ENCODE data around the gene FOXK2.

FOXK2 gene

DNA sequence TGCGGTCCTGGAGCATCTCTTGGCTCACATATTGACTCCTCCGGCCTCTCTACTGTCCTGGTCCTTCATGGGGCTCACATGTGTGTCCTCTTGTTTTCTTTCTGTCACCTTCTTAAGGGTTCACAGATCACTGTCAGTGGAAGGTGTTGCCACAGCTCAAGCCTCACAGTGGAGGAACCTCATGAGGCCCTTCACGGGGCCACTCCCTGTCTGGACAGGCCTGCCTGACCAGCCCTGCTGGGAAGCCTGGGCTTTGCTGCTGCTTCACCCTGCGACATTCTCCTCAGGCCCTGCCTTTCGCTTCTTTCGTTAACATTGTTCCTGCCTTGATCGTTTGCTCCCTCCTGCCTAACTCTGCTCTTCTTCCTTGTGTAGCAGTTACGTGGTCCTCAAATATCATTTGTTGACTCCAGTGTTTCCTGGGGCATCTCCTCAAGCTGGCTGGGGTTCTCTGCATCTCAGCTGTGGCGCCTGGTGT is 72.8 kb downstream of the FOXK2 start:
- no peak for DNase-seq

DNA sequence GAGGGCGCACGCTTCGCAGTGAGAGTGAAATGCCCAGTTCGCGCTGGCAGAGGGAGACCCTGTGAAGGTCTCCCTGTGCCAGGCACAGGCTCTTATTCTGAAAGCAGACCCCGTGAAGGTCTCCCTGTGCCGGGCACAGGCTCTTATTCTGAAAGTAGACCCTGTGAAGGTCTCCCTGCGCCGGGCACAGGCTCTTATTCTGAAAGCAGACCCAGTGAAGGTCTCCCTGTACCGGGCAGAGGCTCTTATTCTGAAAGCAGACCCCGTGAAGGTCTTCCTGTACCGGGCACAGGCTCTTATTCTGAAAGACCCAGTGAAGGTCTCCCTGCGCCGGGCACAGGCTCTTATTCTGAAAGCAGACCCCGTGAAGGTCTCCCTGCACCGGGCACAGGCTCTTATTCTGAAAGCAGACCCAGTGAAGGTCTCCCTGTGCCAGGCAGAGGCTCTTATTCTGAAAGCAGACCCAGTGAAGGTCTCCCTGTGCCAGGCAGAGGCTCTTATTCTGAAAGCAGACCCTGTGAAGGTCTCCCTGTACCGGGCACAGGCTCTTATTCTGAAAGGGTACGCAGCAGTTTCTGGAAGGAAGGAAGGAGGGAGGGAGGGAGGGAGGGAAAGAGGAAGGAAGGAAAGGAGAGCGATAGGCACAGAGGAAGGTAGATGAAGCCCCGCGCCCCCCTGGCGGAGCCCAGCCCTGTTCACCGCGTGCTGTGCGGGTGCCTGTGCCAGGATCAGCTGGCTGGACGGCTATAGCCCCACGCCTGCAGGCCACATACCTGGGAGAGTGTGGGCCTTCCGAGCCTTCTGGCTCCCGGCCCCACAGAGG is 73.4 kb downstream of the FOXK2 start:
- DNase-seq, result peak; percentile 88

DNA sequence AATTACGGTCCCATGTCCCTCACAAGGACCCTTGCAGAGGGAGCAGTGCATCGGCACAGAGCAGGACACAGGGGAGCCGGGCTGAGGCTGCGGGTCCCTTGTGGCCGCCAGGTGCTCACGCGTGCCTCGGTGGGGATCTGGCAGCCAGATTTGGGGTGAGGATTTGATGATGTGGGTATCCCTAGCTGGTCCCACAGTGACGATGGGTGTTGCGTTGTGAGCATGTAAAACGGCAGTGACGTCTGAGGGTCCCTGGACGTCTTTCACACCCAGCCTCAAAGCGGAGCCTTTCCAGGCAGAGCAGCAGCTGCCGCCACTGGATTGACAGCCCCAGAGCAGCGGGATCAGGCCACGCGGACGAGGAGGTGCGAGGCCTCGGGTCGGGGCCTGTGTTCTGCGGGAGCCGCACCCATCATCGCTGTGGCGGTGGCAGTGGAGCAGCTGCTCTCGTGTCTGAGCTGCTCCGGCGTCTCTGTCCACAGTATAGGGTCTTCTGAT is 74.1 kb downstream of the FOXK2 start:
- DNase-seq, result no peak

GRCh38 chr17:82594571-82594970 is 75.0 kb downstream of the FOXK2 start:
- DNase-seq, result no peak

- DNase-seq, result no peak
These were observed 76.4 kb downstream of the FOXK2 start for GRCh38 chr17:82595893-82596292.

- DNase-seq, result no peak
These were observed 76.8 kb downstream of the FOXK2 start for GRCh38 chr17:82596296-82596695.

DNA sequence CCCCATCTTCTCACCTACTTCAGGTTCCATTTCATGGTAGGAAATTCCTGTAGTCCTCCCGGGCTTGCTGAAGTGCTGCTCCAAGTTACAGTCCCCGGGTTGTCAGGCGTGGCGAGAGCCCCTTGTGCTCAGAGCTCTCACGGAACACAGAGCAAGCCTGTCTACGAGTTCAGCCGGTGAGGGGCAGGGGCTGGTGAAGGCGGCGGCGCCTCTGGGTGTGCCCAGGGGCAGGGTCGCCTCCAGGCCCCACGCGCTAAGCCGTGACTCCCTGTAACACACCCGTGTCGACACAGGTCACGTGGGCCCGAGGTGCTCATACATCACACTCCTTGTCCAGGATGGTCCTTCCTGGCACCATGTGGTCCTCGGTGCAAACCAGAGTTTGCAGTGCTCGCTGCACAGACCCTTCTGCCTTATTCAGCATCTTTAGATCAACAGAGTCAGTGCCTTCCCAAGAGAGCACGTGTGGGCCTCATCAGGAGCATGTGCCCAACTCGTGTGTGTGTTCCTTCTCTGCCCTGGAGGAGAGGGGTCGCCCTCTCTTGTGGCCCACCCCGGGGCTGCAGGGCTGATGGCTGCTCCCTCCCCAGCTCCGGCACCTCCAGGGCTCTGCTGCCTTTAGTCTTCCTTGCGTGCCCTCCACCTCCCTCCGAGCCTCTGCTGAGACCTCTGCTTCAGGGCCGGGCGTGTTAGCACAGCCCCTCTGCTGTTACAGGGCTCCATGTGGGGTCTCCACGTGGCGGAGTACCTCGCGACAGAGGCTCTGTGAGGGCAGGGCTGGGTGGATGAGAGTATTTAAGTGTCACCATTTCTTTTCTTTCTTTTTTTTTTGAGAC is 77.5 kb downstream of the FOXK2 start:
- DNase-seq, result no peak

DNA sequence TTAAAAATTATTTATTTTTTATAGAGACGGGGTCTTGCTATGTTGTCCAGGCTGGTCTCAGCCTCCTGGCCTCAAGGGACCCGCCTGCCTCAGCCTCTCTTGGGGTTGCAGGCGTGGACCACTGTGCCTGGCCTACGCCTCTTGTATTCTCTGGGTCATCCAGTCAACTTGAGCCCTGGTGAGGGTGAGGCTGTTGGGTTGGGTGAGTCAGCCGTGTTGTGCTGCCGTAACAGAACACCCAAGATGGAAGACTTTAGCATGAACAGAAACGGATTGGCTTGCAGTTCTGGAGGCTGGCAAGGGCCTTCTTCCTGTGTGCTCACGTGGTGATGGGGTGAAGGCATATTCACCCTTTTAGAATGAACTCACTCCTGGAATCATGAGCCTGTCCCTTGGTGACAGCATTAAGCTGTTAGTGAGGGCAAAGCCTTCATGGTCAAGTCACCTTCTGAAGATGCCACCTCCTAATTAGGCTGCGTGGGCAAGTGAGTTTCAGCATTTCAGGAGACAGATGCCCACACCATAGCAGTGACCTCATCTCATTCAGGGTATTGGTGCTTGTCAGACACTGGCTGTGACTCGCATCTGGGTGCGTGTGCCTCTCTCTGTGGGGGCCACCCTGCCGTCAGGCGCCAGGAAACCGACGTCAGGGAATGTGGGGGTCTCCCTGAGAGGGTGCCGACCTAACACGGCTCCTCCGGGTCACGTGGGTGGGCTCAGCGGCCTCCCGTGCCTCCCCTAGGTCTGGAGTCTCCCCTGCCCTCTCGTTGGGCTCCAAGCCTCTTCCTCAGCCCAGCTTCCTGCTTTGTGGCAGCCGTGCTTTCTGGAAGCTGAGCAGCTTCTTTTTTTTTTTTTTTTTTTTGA is 79.0 kb downstream of the FOXK2 start:
- peak; percentile 11 for DNase-seq

- no peak for DNase-seq
These were observed 80.4 kb downstream of the FOXK2 start for GRCh38 chr17:82599674-82600661.

DNA sequence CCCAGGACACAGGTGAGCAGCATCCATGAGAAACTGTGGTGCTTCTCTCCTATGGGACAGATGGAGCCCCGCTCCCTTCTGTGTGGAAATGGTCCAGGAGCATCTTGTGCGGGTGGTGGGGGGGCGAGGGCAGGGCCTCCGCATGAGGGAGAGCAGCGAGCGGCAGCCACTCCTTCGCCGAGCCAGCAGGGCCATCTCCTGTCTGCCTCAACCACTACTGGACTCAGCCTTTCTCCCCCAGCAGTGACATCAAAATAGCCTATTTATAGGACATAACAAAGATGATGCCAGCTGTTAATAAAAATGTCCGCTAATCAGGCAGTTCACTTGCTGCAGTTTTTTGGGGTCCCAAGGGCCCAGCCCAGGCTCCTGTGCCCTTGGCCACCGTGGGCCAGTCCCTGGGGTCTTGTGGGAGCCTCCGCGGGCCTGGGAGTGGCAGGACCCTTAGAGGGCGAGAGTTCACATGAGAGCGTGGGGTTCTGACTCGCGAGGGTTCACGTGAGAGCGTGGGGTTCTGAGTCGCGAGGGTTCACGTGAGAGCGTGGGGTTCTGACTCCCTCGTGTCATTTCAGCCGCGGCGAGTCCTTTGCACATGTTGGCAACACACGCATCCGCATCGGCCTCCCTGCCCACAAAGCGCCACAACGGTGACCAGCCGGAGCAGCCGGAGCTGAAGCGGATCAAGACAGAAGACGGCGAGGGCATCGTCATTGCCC is 81.4 kb downstream of the FOXK2 start:
- DNase-seq, result no peak

- no peak for DNase-seq
These were observed 82.0 kb downstream of the FOXK2 start for GRCh38 chr17:82601447-82602000.

- DNase-seq, result no peak
These were observed 83.0 kb downstream of the FOXK2 start for GRCh38 chr17:82602487-82602886.

DNA sequence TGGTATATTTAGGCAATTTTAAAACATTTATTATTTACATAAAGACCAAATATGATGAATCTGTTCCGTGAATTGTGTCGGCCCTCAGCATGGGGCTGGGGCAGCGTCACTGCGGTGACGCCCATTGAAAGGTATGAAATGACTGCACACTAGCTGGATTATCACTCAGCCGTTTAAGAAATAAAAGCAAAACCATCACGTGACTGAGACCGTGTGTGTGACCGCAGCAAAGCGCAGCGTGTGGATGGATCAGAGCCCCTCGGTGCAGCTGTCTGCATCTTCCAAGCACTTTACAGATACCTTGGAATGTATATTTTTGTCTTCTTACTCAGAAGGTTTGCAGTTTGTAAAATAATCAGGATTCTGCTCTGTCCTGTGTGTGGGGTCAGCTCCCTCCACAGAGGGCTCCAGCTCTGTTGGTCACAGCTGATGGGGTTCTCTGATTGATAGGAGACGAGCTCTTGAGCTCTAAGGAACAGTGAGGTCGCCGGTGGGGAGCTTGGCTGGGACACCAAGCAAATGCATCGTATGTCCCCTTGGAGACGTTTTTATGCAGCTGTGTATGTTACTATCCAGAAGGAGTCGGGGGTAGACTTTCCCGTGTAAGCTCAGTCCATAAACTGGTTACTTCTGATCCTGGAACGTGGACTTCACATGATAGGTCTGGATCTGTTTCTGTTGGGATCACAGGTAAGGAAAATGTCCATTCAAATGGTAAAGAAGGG is 83.6 kb downstream of the FOXK2 start:
- no peak for DNase-seq

DNA sequence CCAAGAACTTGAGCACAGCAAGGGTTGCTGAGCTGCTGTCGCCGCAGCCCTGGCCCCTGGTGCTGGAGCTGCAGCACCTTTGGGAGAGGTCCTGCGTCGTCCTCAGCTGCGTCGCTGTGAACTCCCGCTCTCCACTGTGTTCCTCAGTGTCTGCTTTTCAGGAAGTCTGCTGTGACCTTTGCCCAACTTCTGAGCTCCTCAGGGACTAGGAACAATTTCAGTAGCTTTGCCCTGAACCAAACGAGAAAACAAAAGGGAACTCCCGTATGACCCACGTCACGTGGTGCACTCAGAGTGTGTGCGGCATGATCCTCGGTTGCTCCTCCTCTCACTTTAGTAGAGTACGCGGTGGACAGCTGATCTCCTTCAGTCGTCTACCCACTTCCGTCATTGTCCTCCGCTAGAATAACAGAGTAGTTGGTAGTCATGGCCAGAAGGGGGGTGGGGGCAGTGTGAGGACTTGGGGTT is 84.5 kb downstream of the FOXK2 start:
- peak; percentile 97 for DNase-seq

DNA sequence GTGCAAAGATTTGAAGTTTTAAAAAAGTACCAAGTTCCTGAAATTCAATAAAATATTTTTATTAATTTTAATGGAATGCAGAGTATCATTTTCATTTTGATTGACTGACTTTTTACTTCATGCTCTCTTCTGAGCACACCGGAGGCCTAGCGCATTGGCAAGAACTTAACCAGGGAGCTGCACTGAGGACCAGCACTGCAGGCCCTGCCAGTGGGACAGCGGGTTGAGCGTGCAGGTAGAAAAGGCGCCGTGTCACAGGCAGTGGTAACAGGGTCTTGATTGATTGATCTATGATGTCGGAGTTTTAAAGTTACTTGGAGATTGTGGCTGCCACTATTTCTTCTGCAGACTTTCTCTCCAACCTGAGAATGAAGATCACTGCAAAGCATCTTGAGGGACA is 85.0 kb downstream of the FOXK2 start:
- no peak for DNase-seq

GRCh38 chr17:82605939-82606600 is 86.5 kb downstream of the FOXK2 start:
- DNase-seq, result no peak

DNA sequence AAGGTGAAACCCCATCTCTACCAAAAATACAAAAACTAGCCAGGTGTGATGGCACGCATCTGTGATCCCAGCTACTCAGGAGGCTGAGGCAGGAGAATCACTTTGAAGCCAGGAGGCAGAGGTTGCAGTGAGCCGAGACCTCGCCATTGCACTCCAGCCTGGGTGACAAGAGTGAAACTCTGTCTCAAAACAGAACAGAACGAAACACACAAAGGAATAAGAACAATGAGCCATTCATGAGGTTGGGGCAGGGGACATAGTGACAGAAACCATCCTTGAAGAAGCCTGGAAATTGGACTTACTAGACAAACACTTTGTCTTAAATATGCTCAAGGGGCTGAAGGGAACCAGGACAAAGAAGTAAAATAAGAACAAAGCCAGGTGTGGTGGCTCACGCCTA is 89.3 kb downstream of the FOXK2 start:
- DNase-seq, result no peak

GRCh38 chr17:82609655-82610054 is 90.1 kb downstream of the FOXK2 start:
- DNase-seq, result no peak

Data from MV-4-11 (cell line).